NCI-H748 (cell line): ENCODE results near the gene CLEC2A.
"Not testable (repeated sequence)": the region's sequence is repeated elsewhere in the genome, so short reads cannot be mapped to it uniquely, and the experiment has no call there.

Source experiments
- DNase-seq: peaks from one replicate; lab custom pipeline; 2025; ENCODE audit not compliant: unreplicated experiment; lab: John Stamatoyannopoulos, UW

The CLEC2A gene, protein sequence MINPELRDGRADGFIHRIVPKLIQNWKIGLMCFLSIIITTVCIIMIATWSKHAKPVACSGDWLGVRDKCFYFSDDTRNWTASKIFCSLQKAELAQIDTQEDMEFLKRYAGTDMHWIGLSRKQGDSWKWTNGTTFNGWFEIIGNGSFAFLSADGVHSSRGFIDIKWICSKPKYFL

DNA sequence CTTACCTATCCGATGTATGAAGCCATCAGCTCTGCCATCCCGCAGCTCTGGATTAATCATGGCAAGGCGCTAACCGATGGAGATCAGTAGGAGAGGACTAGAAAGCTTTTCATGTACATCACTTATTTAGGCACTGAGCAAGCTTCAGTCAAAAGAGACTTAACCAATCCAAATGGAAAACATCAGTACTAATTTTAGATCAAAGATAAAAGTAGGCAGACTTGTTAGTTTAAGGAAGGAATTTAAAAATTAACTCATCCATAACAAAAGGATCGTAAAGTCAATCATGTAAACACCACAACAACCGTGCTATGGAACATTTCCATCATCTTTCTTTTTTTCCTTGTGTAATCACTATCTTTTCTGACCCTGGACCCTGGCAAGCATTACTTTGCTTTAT lies at the start of gene CLEC2A:
Gene CLEC2A (minus strand): TSS at position 101 of the 400 bp plus-strand sequence. CDS start 41 bp downstream, at position 60.
- DNase-seq = no peak

- DNase-seq = no peak
Measured at GRCh38 chr12:9980126-9980525, 48.0 kb upstream of the CLEC2A start.

DNA sequence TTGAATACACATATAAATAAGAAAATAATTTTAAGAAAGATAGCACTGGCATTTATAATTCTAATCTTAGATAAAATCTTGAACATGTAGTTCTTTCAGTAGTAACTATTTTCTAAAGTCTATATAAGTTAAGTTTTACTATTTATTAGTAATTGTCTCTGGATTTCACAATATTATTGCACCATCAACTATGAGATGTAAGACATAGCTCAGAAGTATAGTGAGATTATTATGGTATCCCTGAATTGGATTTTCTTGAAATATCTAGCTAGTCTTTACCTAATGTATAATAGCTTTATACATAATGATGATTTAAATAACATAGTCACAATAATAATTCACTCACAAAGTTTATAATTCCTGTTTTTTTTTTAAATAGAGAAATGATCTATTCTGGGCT lies 45.7 kb upstream of the CLEC2A start:
- no peak for DNase-seq

- DNase-seq = not testable (repeated sequence)
Measured at GRCh38 chr12:9976626-9977025, 44.5 kb upstream of the CLEC2A start.

DNA sequence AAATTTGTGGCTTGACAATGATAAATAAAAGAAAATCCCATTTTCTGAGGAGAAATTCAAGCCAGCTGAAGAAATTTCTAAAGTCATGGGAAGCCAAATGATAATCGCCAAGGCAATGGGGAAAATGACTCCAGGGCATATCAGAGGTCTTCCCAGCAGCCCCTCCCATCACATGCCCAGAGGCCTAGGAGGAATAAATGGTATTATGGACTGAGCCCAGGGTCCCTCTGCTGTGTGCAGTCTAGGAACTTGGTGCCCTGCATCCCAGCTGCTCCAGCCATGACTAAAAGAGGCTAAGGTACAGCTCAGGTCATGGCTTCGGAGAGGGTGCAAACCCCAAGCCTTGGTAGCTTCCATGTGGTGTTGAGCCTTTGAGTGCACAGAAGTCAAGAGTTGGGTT lies 43.4 kb upstream of the CLEC2A start:
- no peak for DNase-seq

- DNase-seq = not testable (repeated sequence)
Measured at GRCh38 chr12:9974731-9975130, 42.6 kb upstream of the CLEC2A start.

DNA sequence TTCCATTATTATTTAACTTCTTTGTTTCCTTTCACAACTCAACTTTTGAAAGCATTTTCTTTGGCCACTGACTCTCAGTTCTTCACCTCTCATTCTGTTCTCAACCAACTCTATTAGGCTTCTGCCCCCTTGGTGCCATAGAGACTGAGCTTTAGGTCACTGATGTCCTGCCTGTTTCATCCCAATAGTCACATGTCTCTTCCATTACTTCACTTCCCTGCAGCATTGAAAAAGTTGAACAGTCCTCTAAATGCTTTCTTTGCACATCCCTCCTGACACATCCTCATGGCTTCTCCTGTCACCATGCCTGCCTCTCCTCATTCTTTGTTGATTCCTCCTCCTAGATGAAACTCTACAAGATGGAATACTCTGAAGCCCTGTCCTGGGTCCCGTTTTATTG lies 41.8 kb upstream of the CLEC2A start:
- DNase-seq = no peak

DNA sequence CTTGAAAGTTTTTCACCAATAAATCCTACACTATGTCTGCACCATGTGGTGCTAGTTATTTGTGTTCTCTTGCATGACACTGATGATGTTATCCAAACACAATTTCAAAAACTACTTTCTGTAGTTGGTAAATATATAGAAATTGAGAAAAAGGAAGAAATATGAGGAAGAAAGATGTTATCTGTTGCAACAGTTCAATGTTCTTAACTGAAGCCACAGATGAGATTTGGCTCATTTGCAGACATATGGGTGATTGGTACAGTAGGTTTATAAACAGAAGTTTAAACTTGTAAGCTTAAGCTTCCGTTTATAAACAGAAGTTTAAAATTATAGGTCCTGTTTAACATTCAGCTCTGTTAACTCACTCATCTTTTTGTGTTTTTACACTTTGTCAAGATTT lies 39.0 kb upstream of the CLEC2A start, which contains the start of gene CLEC12A:
Gene CLEC12A (plus strand): TSS at position 229 of the 400 bp plus-strand sequence. CDS start 188 bp downstream, outside the sequence.
- DNase-seq = no peak

DNA sequence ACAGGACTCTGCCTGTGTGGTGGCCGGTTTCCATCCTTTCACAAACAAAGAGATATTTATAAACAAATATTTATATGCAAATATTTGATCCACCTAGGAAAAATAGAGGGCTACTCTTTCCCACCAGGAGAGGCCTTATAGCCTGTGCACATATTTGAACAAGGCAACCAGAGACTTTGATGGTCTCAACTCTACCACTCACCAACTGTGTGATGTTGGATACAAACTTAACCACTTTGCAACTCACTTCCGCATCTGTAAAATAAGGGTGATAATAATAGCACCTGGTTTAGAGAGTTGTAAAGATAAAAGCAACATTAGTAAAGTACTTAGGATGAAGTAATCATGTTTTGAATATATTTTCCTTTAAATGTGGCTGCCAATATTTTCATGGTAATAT lies 37.5 kb upstream of the CLEC2A start:
- DNase-seq = no peak

DNA sequence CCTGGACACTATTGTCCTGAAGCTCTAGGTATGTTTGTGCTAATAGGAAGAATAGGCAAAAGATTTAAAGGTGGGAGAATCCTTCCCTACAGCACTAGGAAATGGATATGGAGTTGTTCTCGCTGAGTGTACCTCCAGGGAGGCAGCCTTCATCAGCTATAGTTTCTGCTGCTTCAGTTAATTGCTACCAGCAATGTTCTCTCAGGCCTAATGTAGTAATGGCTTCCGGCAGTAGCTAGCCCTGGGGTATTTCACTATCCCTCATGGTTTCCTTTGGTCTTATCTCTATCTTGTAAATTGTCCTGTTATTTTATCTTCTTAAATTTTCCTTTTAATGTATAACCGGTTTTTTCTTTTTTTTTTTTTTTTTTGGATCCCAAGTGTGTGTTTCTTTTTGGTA lies 29.7 kb upstream of the CLEC2A start:
- DNase-seq = no peak

GRCh38 chr12:9961106-9961505 lies 28.9 kb upstream of the CLEC2A start:
- DNase-seq = no peak

DNA sequence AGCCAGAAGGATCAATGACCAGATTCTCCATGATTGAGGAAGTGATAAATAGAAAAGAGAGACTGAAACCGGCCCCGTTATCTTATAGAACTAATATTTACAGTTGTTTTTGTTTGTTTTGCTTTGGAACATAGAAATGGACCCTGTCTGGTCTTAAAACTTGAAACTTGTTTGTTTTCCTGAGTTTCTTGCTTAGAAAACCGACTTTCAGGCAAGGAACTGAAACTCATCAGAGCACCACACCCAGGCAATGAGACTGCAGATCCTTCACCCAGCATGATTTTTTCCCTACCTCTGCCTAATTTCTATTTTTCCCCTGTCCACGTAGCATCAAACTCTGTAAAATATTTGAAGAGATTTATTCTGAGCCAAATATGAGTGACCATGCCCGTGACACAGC lies 28.4 kb upstream of the CLEC2A start:
- no peak for DNase-seq

GRCh38 chr12:9957834-9958233 lies 25.7 kb upstream of the CLEC2A start:
- DNase-seq = no peak

DNA sequence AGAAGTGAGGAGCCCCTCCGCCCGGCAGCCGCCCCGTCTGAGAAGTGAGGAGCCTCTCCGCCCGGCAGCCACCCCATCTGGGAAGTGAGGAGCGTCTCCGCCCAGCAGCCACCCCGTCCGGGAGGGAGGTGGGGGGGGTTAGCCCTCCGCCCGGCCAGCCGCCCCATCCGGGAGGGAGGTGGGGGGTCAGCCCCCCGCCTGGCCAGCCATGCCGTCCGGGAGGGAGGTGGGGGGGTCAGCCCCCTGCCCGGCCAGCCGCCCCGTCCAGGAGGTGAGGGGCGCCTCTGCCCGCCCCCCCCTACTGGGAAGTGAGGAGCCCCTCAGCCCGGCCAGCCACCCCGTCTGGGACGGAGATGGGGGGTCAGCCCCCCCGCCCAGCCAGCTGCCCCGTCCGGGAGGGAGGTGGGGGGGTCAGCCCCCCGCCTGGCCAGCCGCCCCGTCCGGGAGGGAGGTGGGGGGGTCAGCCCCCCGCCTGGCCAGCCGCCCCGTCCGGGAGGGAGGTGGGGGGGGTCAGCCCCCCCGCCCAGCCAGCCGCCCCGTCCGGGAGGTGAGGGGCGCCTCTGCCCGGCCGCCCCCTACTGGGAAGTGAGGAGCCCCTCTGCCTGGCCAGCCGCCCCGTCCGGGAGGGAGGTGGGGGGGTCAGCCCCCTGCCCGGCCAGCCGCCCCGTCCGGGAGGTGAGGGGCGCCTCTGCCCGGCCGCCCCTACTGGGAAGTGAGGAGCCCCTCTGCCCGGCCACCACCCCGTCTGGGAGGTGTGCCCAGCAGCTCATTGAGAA lies 21.0 kb upstream of the CLEC2A start:
- DNase-seq = not testable (repeated sequence)

- no peak for DNase-seq
Measured at GRCh38 chr12:9951026-9951675, 19.0 kb upstream of the CLEC2A start.

DNA sequence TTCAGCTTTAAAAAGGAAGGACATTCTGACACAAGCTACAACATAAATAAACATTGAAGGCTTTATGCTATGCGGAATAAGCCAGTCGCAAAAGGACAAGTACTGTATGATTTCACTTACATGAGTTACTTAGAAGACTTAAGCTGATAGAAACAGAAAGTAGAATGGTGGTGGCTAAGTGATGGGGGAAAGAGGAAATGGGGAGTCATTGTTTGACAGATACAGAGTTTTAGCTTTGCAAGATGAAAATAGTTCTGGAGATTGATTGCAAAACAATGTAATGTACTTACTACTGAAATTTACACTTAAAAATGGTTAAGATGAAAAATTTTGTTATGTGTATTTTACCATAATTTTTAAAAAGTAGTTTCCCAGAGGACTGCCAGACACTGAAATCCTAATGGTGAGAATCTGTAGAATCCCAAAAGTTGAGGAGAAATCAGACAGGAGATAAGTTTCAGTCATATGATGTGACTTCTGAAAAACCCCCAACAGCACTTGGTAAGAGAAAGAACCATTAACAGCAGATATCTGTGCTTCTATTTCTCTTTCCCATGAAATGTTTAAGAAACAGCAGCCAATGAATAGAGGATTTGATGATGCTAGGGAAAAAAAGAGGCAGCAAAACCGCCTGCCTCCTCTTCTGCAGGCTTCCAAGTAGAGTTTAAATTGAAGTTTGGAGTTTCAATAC lies 16.6 kb upstream of the CLEC2A start:
- no peak for DNase-seq

DNA sequence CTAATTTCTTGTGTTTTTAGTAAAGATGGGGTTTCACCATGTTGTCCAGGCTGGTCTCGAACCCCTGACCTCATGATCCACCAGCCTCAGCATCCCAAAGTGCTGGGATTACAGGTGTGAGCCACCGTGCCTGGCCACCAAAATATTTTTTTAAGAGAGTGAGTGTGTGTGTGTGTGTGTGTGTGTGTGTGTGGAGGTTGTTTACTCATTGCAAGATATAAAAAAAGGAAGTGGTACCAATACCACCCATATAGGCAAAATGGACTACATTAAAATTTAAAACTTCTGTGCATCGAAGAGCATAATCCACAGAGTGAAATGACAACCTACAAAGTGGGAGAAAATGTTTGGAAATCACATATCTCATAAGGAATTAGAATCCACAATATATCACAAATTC lies 15.5 kb upstream of the CLEC2A start:
- no peak for DNase-seq

GRCh38 chr12:9944391-9944790 lies 12.2 kb upstream of the CLEC2A start:
- DNase-seq = no peak

DNA sequence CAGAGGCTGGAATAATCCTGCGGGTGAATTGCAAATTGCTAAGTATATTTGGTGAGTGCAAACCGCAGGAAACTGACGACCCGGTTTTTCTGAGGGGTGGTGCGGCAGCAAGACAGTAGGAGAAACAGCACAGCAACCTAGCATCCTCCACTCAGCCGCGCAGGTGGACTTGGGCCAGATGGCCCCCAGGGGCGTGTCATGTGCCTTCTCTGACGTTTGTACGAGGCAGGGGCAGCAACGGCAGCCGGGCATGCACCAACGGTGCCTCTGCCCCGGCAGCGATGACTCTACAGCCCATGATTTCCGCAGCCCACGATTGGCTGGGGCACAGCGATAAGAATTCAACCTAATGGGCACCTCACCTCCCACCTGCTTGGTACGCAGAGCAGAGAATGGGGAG lies 11.1 kb upstream of the CLEC2A start:
- DNase-seq = peak; percentile 90

DNA sequence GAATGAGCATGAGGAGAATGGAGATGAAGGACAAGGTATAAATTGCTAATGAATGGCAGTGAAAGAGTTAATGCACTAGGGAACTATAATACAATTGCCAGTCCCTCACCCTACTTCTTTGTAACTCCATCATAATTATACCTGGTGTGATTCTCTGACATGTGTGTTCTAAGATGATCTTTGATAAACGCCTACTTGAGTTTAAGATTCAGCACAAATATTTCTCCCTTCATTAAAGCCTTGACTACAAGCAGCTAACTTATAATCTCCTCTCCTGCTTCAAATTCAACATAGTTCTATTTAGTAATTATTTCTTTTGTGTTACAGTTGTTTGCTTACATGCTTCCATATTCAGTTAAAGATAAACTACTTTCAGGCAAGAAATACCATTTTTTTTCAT lies 9.7 kb upstream of the CLEC2A start:
- DNase-seq = no peak

DNA sequence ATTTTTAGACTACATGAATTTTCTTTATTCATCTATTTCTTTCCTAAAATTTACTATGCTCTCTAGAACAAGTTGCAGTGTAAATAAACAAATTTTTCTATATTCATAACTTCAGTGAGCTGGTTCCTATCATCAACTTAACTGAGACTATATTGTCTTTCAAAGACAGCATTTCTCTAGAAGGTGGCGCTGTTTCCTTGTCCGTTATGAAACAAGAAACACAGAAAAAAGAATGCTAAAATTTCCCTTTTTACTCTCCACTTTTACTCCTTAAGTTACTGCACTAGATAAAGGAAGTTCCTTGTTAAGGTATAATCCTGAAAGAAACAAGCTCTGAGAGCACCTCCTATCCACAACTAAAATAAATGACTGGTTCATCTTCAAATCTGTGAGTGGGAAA lies 8.2 kb upstream of the CLEC2A start:
- no peak for DNase-seq

DNA sequence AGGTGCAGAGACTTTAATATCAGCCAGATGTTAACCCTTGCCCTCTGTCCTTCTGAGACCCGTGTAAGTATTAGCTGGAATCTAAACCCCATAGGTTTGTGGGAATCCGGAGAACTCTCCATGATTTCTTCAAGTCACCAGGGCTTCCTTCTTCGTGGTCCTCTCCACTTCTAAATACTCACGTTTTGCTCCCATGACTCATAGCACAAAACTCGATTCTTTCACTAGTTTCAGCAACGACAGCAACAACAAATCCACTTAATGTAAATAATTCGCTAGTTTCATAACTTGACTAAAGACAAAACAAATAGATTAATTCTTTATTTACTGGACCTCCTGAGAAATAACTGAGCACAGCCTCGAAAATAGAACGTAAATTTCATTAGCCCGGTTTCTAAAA lies 4.4 kb upstream of the CLEC2A start:
- DNase-seq = no peak
